MV-4-11 (cell line): ENCODE data around the gene KRT74.

ENCODE experiments used
- DNase-seq: peaks from one replicate; lab custom pipeline; 2025; lab: John Stamatoyannopoulos, UW

The KRT74 gene

DNA sequence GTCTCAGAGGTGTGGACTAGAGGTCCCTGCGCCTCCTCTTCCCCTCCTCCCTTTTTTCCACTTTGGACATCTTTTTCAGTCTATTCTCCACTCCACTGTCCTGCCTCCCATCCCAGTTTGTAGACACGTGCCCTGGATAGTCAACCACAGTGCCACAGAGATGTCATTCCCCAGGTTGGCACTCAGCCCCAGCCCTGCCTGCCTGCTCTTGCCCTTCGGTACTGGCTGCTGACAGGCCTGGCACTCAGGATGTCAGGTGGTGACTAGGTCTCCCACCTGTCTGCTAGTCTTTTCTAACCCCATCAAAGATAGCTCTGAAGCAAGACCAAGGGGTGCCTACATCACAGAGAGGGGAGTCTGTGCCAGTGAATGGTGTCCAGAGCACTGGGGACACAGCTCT, 36.5 kb downstream of the KRT74 start:
- no peak for DNase-seq

DNA sequence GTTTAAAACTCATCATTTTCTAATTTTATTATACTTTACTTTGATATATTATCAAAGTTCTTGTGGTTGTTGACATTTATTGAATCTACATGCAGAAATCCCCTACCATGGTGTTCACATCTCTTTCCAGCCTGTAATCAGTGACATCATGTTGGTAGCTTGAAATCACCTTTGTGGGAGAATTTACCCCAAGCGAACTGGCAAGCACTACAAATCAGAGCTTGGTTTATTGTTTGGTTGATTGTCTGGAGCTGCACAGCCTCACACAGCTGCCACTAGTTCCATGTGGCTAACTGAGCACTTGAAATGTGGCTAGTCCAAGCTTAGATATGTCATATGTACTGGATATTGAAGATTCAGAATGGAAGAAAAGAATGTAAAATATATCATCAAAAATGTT, 38.1 kb downstream of the KRT74 start:
- no peak for DNase-seq

DNA sequence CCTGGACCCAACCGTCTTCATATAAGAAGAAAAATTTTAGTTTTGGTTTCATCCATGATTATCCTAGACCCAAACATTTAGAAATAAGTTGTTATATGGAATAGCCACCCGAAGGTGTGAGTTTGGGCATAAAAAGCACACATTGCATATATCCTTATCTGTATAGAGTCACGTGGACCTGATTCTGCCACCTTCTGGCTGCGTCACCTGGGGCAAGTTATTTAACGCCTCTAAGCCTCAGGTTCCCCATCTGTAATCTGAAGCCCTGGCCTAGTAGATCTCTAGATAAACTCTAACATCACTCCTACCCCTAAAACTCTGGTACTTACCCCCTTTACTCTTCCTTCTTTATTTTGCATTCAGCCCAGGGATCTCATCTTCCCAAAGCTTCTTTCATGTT, 39.2 kb downstream of the KRT74 start:
- no peak for DNase-seq

DNA sequence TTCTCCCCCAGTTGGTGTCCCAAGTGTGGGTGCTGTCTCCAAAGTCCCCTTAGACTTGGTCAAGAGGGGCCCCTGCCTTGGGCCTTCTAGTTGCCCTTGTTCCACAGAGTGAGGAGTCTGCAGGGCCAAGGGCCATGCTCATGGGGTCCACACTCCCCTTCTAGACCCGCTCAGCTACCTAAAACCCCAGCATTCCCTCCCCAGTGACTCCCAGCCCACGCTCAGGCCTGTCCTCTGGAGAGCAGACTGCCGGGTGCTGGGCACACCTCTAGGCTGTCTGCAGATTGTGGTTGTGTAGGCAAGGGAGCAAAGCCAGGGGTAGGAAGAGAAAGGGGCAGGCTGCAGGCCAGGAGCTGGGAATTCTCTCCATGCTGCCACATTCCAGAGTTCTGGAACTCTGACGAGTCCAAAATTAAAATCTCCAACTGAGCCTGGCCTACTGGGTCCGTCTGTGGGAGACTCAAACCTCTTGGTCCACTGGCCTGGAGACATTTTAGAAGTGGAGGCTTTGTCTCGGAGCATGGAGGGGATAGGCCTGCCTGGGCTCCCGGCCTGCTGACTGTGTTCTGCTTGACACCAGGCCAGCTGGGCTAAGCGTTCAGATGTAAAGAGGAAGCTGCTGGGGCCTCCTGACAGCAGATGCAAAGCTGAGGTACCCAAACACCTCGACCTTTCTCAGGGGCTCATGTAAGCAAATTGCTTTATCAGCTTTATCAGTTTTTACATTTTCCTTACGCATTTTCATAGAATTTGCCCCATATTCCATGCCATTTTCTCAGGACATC, 39.8 kb downstream of the KRT74 start:
- DNase-seq, result peak; percentile 2

DNA sequence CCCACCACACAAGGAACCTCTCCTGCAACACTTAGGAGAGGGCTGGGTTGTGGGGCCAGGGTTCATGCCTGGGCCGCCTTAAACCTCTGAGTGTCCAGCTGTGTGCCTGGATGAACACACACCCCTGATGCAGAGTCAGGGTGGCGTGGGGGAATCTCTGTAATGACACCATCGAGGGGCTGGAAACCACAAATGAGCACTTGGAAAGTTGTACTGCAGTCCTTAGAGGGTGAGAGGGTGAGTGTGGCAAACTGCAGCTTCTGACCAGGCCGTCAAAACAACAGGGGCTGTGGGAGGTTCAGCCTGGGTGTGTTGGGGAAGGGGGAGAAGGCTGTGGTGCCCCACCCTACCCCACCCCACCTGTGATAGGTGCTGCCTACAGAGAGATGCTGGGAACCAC, 41.0 kb downstream of the KRT74 start:
- peak; percentile 33 for DNase-seq

DNA sequence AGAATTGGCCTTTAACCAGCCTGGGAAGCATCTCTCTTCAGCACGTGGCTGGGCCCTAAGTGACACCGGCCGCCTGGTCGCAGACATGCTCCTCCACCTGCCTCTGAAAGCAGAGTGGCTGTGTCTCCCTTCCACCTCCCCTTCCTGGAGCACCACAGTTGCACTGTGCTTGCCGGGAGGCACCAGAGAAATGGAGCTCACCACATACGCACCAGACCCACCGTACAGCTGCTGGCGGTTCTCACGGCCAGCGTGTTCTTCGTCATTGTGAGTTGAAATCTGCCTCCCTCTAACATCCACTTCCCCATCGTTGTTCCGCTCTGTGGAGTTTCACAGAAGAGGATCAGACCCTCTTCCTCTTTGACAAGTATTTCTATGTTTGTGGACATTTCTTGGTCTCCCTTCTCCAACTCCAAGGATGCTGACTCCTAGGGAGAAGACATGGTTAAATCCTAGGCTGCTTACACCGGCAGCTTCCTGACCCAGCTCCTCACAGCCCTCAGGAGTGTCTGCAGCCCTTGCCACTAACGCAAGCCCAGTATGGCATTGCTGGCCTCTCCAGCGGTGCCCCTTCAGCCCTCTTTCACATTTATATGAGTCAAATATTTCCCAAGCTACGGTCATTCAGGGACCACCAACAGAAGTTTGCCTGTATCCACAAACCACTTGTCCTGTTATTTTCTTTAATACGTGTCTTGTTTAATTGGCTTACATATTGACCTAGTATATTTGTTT, 41.9 kb downstream of the KRT74 start:
- peak; percentile 93 for DNase-seq

DNA sequence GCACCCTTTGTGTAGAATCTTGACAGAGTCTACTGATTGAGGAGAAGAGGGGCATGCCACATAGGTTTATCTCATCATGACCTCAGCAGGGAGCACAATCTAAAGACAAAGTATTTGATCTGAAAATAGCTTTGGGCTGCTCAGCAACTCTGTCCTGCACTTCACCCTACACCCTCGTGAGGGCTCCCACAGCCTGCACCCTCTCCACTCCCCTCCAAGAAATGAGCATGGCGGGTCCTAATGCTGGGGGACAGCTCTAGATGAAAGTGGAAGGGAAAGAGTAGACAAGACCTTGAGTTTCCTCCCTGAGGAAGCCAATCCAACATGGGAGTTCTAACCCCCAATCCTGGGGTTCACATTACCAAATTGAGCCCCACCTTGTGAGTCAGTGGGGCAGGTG, 42.7 kb downstream of the KRT74 start:
- no peak for DNase-seq

DNA sequence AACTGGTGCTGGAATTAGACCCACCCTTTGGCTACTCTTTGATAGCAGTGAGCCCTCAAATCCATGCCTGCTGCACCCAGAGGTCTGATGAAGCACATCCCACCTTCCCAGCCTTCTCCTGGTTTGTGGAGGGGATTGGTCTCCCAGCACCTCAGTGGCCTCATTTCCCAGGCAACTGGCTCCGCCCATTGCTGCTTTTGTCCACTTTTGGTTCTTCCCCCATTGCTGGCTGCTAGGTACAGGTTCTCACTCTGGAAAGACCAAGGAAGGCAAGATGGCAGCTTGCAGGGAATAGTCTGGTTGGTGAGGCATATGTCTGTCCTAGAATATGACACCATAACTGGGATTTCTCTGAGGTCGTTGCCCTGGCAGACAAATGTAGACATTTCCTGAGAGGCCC, 43.3 kb downstream of the KRT74 start:
- no peak for DNase-seq

DNA sequence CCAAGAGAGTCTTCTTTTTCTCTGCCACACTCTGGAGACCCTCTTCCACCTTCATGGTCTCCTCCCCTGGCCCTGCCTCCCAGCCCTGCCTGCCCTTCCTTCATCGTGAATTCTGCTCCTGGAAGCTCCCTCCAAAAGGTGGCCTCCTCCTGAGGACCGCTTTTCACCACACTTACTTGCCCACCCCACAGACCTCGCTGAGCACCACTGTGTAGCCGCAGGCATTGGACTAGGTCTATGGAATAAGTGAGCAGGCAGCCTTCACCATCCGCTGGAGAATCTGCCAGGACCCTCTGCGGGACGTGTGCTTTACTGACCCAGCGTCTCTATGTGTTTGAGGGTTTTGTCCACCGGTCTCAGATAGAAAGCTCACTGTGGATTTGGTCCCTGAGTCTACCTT, 43.8 kb downstream of the KRT74 start:
- DNase-seq, result no peak

DNA sequence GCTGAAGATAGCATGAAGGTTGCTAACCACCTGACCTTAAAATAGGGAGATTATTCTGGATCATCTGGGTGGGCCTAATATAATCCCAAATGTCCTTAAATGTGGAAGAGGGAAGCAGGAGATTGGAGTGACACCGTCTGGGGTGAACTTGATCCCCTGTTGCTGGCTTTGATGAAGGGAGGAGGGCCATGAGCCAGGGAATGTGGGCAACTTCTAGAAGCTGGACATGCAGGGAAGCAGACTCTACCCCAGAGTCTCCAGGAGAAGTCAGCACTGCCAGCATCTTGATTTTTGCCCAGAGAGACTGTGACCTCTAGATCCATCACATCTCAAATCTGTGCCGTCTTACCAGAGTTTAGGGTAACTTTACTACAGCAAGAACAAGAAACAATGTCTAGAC, 44.2 kb downstream of the KRT74 start:
- no peak for DNase-seq

DNA sequence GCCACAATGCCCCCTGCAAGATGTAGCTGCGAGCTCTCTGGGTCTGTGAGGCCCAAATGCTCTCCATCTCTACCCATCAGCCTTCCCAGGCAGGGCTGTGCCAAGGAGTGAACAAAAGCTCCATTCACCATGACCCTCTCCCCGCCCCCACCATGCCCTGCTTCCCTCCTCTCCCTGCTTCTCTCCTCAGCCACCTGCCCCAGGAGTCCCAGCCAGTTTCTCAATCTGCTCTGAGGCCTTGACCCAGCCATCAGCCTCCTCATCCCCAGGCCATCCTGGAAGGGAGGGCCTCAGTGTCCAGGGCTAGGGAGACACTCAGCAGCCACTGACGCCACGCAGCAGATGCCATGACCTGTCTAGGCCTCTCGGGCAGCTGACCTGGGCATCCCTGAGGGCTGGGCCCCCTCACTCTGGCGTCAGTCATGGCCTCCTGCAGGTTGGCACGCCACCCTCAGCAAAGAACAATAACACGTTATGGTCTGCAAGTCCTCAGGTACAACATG, 45.0 kb downstream of the KRT74 start:
- DNase-seq, result no peak

DNA sequence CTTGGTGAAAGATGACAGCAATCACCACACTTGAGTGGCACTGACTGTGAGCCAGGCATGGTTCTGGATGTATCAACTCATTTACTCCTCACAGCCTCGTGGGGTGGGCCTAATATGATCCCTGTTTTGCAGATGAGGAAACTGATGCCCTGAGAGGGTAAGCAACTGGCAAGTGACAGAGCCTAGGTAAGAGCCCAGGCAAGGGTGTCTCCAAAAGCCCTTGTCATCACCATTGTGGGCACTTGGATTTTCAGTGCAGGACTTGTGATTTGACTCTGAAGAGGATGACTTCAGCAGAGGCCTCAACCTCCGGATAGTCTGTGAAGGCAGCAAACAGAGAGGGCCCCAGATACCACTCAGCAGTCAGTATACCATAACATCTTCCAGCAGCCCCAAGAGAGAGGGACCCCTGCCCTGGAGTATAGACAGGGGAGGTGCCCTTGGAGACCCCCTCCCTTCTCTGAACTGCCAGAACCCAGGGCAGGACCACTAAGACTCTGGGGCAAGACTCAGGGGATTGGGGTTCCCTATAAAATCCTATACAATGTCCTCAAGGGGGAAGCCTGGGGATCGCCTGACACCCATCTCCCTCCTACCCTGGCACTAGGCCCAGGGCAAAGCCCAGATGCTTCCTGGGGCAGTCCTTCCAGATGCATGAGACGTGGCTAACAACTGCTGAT, 46.4 kb downstream of the KRT74 start:
- no peak for DNase-seq

DNA sequence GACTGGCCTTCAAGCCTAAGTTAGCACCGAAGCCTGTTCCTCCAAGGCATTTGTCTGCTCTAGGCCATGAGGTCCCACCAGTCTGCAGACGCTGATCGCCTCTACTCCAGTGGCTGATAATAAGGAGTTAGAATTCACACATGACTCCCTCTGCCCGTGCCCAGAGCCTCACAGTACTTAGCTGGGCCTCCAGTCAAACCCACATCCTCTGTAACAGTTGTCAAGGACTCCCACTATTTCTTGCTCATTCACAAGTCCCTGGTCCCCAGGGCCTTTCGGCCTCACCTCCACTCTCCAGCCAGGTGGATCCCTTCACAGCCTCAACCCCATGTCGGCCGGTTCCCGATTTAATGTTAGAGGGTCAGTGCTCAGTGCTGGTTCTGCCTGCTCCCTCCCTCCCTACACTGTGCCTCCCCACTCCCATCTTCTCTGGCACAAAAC, 47.1 kb downstream of the KRT74 start:
- DNase-seq, result no peak

DNA sequence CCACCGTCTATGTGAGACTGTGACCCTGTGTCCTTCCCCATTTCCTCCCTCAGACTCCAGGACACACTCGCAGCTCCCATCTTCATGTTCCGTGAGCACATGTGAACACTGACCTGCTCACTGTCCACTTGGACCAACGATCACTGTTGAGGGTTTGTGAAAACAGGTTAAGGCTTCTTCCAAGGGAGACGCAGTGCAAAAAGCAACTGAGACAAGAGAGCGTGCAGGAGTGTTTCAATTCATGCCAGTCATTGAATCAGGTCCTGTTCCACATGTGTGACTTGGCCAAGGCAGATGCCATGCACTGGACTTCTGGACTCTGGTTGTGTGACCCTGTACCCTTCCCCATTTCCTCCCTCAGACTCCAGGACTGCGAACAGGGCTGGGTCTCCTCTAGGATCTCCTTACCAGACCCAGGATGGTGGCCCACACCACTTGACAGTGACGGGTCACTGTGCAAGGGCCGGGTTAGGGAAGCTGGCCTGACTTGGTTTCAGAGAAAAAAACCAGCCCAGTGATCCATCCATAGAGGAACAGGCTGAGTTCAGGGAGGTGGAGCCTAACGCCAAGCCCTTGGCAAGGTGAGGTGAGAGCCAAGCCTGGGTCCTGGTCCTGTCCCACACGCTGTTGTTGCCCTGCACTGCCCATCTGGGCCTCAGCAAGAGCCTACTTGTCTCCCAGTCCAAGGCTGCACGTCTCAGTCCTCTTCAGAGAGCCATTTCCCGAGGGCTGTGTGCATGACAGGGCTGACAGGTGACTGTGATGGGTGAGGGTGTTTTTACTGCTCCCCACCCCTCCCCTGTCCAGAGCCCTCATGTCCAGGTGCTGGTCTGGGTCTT, 47.8 kb downstream of the KRT74 start:
- DNase-seq, result no peak

DNA sequence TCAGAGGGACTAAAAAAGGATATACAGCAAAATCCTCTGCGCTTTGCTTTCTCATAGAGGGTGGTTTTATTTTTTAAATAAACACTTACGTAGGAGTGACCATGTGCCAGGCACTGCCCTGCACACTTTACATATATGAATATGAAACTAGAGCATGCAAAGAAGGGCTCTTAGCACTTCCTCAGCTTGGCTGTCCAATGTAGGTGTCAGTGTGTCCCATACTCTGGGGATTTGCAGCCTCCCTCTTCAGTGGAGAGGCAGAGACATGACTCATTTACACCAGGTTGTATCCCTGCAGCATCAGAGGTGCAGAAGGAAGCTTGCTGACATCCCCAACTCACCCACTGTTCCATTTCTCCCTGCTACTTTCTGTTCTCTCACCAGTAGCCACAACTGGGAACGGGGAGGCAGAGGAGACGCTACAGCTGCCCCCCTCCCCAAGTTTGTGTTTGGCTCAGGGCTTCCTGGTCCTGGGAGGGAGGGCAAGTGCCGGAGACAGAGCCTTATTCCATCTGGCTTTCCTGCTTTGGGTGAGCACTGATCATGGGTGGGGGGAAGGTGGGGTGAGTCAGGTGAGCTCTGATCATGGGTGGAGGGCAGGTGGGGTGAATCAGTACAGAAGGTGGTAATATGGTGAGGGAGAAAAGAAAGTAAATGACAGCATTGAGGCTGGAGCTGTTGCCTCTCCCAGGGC, 48.6 kb downstream of the KRT74 start:
- no peak for DNase-seq

DNA sequence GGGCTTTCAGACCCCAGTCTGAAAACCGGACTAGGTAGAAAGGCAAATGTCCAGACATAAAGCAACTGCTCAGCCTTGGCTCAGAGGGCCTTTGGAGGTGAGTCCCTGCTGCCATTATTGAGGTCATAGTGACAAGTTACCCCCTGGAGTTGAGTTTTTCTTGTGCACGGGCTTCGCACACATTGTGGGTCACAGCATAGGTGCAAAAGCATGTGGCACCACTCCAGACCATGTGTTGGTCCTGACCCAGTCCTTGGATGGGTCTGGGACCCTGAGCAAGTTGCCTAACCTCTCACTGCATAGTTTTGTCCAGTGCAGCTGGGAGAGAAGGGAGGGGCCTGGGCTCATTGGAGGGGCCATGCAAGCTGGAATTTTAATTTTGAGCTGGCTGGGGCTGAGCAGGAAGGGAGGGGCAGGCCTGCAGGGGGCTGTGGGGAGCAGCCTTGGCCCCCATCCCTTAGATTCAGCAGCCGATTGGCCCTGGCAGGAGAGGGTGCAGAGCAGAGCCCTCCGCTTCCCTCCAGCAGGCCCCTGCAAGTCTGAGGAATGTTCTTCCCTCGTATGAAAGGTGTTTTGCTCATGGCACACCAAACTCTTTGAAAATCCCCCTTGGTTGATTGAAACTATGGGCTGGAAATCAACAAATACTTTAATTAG, 49.3 kb downstream of the KRT74 start:
- no peak for DNase-seq

DNA sequence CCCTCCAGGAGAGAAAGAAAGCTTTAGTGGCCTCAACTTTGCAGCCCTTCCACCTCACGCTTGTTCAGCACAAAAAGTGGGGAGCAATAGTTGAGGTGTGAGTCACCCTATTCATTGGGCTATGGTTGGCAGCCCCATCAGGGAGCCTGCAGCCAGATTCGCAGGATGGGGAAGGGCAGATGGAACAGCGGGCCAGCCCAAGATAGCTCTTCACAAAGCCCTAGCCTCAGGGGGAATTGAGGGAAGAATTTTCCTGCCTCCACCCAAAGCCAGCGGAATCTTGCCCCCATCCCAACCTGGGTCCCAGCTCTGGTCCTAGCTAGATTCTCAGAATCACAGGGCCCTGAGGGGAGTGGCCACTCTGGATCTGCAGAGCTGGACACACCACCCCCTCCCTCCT, 49.8 kb downstream of the KRT74 start:
- no peak for DNase-seq

DNA sequence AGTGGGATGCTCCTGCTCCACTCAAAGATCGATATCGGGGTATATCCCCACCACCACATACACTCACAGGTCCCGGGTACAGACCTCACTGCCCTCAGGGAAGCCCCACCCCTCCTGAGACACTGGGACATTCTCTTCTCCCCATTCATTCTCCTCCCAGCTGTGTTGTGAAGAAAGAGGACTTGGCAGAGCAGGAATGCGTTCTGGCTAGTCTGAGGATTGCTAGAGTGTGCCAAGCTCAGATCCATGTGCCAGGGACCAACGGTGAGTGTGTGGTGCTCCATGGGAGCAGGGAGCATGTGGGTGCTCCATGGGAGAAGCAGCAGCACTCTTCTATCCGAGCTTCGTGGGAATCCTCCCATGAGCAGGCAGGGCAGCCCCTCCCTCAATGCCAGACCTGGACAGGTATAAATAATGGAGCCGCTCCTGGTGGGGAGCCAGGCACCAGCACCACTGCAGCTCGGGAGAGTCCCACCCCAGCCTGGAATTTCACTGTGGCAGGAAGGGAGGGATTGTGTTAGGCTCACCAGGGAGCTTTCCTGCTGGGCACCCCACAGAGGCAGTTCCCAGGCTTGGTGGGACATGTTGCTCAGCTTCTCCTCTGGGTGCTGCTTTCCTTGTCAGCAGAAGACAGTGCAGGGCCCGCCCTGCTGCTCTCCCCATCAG, 51.2 kb downstream of the KRT74 start:
- DNase-seq, result no peak

DNA sequence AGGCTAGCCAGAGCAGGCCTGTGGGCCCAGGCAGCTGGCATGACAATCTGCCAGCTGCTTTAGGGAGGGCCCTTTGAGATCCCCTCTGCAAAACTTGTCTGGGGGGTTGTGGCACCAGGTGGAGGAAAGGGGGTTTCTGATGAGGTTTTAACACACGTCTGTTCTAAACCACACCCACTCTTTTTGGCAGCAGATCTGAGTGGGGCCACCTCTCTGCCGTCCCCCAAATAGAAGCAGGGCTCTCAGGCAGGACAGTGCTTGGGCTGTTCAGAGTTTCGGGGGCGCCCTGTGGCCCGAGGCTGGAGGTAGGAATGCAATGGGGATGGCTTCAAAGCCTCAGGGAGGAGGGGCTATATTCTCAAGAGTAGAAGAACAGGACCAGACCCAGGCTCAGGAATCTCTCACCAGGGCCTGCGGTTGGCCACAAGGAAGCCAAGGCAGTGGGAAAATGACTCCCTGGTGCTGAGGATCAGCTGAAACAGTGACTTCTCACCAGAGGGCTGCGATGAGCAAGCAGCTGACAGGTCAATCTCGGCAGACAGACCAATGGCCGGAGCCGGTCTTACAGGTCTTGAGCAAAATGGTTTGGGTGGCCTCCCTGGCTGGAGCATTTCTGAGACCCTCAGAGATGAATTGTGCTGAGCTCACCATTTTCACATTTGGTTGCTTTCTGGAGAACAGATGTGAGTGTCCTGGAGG, 51.9 kb downstream of the KRT74 start:
- DNase-seq, result no peak

DNA sequence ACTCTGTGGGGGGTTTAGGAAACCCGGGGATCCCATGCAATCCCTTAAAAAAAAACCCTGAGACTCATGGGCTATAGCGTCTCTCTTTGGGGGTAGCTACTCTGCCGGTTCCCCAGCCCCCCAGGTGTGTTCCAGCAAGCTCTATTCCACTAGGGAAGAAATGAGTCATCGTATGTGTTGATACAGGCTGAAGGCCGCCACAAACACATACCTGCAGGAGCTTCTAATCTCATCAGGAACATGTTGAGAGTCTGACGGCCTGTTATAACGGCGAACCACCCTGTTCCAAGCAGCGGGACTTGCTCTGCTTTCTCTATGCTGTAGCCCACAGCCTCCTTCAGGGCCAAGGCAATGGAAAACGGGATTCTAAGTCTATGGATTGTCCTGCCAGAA, 52.5 kb downstream of the KRT74 start:
- DNase-seq, result no peak
